GM08714 (cell line): ENCODE results near the gene HEMGN.

Source experiments
- H3K4me3 ChIP-seq: fragments of 200-500 bp; sonication (Bioruptor generic); 2 replicates; pipeline ENCODE4 v1.5.1; 2014; ENCODE audit warnings: mild to moderate bottlenecking, low read length, inconsistent platforms
- ZNF274 ChIP-seq: IDR thresholded peaks from 2 replicates; pipeline ENCODE4 v1.6.1; 2012; ENCODE audit warnings: mild to moderate bottlenecking, low read depth, low read length

HEMGN gene, protein sequence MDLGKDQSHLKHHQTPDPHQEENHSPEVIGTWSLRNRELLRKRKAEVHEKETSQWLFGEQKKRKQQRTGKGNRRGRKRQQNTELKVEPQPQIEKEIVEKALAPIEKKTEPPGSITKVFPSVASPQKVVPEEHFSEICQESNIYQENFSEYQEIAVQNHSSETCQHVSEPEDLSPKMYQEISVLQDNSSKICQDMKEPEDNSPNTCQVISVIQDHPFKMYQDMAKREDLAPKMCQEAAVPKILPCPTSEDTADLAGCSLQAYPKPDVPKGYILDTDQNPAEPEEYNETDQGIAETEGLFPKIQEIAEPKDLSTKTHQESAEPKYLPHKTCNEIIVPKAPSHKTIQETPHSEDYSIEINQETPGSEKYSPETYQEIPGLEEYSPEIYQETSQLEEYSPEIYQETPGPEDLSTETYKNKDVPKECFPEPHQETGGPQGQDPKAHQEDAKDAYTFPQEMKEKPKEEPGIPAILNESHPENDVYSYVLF

DNA sequence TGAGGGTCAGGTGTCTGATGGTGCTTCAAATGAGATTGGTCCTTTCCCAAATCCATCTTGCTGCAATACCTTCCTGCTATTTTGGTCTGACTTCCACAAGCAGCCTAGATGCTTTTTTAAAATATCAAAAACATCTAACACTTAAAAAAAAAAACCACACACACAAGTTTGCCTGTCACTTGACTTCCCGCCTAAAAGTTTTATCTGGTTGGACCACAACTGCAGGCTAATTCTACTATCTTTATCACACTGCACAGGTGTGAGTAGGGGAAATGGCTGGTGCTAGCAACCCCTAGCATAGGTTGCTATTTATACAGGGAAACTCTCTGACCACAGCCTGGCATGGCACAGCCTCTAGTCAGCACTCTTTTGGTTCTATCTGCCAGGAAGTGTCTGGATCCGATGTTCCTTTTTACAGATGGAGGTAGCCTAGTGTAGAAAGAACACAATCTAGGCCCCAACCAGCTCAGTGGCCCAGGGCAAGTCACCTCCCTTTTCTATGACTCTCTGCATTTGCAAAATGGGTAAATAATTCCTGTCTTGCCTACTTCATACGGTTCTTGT, at the start of gene HEMGN:
Gene HEMGN (minus strand): TSS at position 92 of the 564 bp plus-strand sequence. CDS start 36 bp downstream, at position 56.
- H3K4me3 ChIP-seq: peak within 1 kb of the TSS; percentile 41; the same call in 1 of the 2 replicates
- no peak for TF ChIP-seq ZNF274

DNA sequence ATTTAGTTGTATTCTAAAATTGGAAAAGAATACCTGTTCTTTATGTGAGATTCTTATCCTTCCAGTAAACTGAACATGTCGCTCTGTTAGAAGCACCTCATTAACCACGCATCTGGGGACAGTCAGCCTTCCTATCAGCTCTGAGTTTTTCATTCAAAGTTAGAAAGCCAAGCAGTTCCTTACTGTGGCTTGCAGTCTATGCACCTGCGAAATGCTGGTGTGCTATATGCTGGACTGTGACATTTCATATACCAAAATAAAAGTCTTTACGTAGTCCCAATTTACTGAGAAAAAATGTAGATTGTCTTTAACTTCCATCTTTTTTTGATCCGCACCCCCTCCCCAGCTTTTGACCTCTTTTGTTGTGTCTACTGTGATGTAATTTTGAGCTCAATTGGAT, 49.5 kb upstream of the HEMGN start:
- H3K4me3 ChIP-seq: no peak overlapping the region

DNA sequence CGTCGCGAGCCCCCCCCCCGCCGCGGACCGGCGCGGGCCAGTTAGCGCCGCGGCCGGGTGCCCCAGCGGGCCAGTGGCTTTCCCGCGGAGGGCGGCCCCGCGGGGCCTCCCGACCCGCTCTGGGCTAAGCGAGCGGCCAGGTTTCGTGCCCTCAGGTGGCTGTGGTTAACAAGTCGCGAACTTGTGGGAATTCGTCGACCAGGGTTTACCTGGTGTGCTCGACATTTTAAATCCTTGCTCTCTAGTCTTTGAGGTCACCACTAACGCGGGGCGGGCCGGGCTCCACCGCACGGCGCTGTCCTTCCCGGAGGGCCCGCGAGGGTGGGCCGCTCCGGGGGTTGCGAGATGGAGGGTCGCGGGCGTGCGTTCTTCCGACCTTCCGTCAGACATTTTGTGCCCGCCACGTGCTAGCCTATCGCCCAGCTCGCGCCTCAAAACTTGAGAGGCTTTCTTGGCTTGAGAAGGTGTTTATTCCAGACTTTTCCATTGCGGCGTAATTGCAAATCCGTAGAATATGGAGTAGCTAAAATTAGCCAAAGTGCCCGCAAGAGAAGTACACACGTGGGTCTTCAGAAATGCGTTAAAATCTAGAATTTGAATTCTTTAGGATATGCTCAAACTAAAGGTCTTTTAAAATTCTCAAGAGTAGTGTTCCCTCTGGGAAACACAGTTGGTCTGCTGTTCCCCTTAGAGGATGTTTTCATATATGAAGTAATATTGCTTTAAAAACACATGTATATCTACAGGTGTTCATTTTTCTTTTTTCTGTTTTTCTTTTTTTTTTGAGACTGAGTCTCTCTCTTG, 47.3 kb upstream of the HEMGN start:
- no peak for TF ChIP-seq ZNF274
- H3K4me3 ChIP-seq: peak overlapping the region; percentile 85

More for the DNA sequence above, 49.5 kb upstream of the HEMGN start:
- TF ChIP-seq ZNF274: no peak

DNA sequence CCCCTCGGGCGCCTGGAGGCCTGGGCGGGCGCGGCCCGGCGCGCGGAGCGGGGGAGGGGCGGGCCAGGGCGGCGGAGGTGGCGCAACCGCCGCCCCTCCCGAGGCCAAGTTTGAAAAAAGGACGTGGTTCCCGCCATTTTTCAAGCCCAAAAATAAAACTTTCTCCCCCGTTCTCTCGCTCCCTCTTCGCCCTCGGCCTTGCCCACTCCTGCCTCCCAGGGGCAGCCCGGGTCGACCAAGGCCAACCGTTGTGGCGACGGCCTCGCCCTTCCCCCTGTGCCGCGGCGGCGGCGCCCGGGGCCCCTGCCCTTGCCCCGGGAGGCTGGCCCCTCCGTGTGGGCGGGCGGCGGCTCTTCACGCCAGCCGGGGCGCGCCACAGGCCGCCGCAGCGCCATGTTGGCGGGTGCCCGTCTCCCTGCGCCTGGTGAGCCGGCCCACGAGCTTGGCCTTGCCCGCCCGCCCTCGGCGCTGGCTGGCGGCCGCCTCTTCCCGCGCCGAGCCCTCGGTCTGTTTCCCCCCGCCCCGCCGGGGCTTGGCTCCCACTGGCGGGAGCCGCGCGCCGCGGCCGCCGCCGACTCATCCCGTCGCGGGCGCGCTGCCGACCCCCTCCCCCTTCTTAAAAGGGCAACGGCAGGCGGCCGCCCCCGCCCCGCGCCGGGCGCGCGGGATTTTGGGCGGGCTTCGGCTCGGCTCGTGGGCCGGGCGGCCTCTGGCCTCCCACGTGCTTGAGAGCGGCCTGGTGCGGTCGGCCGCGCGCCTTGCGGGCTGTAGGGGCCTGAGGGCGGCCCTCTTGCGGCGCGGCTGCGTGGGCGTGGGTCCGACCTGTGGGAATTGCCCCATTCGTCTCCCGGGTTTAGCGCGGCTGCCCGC, 46.5 kb upstream of the HEMGN start:
- no peak for TF ChIP-seq ZNF274
- peak overlapping the region; percentile 85 for H3K4me3 ChIP-seq

DNA sequence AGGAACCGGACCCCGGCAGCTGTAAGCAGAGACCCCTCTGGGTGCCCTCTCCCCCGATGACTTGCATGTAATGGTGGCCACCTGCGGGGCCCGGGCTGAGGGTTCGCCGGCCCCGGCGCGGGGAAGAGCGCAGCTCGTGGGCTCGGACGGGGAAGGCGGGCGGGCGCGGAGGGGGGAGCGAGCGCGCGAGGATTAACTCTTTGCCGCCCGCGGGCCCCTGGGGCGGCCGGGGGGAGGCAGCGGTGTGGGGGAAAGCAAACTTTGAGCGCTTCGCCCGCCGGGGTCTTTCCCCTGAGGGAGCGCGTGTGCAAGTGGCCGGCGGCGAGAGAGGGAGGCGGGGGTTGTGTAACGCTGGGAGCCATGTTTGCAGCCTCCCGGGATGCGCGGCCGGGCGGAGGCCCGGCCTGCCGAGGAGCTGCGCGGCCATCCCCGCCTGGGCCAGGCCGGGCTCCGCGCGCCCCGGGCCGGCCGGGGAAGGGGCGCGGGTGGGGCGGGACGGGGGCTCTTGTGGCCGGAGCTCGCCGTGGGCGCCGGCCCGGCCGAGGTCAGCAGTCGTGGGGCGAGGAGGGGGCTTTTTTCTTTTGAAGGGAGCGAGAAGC, 45.7 kb upstream of the HEMGN start:
- peak overlapping the region; percentile 85 for H3K4me3 ChIP-seq
- no peak for TF ChIP-seq ZNF274

DNA sequence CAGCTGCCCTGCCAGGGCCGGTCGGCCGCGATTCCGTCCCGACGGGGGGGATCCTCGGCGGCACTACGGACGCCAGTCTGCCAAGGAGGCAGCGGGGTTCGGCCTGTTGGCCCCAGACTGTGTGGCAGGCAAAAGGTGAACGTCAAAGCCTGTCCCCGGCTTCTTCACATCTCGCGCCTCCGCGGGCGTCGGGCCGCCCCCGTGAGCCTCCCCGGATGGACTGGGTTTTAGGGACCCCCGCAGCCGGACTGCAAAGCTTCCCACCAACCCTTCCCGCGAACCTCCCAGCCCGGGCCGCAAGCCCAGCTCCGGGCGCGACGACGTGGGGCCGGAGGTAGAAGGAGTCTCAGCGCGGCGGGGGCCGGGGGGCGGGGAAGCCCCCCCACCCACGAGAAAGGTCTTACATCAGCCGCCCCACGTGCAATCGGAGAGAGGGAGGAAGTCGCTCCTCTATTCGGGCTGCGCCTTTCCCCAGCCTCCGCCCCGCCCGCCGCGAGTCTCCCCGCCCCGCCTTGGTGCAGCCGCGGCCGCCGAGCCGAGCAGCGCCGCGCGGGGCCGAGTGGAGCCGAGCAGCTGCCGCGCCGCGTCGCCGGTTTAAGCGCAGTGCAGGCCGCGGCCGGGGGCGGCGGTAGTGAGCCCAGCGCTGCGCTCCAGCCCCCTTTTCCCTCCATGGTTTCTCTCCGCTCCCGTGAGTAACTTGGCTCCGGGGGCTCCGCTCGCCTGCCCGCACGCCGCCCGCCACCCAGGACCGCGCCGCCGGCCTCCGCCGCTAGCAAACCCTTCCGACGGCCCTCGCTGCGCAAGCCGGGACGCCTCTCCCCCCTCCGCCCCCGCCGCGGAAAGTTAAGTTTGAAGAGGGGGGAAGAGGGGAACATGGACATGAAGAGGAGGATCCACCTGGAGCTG, 45.0 kb upstream of the HEMGN start, which contains the start of gene ANP32B:
Gene ANP32B (plus strand): TSS at position 659 of the 906 bp plus-strand sequence. CDS start 215 bp downstream, at position 874.
- TF ChIP-seq ZNF274: no peak
- peak within 1 kb of the TSS; percentile 85 for H3K4me3 ChIP-seq

DNA sequence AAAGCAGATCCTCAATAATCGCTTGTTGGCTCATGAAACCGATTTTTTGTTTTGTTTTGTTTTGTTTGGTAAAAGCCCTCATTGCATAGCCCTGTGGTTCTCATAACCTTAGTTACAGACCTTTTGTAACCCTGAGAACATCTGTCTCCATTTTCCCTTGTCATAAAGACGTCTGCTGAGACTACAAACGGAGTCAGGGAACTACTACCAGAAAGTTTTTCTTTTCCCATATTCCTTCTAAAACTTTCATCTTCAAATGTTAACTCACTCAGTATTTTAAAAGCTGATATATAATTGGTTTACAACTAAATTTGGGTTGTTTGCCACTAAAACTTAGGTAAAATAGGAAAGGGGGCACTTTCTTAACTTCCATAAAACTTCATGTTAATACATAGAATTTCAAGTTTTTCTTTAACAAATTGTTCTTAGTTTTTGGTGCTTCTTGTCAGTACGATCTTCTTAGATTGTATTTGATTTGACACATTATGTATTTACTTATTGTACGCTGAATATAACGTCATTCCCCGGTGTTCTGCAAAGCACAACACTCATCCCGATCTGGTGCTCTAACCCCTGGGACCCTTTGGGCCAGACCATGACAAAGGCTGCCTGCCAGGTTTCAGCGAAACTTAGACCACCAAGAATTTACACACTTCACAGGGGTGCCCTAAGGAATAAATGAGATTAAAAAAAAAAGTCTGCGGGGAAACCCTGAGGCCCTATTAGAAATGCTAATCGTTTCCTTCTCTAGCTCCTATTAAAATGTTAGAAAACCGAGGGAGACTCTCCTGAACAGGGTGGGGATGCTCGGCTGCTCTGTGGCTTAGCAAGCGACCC, 44.1 kb upstream of the HEMGN start:
- H3K4me3 ChIP-seq: peak overlapping the region; percentile 67; the same call in 1 of the 2 replicates
- no peak for TF ChIP-seq ZNF274

DNA sequence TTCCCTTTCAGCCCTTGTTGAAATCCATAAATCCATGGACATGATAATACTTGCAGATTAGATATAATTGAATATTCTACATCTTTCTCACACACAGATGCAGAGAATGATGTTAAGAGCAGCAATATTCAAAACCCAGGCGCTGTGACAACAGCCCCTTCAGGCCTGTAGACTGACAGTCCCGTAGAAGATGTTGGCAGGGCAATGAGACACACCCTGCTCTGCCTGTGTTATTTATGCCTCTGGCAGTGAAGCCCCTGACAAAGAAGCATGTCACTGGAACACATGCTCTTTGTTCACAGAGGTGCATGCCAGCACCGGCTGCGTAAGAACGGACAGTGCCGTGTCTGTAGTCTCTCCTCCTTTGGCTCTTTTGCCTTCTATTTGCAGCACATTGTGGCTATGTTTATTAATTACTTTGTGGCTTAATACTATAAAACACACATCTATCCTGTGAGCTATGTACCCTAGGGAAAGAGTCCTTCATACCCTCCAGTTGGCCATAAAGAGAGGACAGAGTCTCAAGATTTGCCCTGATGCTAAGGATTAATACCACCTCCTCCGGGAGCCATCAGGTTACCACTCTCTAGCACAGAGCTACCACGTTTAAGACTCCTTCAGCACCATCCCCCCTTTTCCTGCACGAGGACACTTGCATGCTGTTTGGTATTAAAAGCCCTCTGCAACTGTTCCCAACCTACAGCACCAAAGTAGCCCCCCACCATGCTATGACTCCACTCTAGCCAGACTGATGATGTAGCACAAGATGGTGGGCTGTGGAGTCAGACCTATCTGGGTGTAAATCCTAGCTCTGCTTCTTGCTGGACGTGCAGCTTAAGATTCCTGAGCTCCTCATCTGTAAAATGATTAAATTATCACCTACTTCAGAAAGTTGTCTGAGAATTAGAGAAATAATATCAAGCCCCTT, 43.2 kb upstream of the HEMGN start:
- H3K4me3 ChIP-seq: no peak overlapping the region
- no peak for TF ChIP-seq ZNF274

DNA sequence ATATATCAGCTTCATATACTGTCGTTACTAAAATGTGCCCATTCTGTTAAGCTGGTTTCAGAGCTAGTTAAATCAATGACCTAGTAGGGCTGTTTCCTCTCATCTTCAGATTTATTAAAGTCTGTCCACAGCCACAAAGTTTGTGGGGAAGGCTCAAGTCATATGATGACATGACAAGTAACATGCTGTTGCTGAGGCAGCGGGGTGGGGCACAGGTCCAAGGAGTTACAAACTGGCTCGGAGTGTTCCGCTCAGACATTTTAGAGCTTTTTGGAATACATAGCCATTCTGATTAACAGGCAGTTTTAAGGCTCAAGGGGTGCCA, 42.5 kb upstream of the HEMGN start:
- TF ChIP-seq ZNF274: no peak
- no peak overlapping the region for H3K4me3 ChIP-seq

DNA sequence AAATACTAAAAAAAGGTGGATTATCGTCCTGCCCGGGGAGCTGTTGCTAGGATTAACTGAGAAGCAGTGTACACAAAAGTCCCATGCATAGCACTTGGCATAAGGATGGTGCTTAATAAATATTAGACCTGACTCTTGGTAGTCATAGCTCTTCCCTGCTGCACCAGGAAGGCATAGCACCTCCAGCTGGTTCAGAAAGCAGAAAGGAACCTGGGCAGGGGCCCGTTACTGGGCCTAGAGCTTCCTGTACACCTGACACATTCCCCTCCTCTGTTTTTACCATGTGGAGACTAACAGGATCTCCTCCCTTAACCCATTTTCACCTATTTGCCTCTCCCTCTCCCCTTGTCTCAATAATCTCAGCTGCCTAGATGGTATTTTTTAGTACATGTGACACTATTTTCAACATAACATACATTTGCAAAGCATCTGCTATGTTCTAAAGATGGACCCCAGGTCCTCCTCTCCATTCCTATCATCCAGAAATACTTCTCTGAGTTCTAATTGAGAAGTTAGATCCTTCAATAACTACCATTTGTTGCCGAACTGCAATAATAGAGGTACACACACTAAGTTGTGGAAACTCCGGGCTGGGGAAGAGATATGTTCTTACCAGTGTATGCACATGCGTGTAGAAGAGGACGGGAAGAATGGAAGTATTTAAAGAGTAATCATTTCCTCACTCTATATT, 42.0 kb upstream of the HEMGN start:
- no peak for TF ChIP-seq ZNF274
- H3K4me3 ChIP-seq: no peak overlapping the region
